HepG2 (cell line): ENCODE data around the gene ADGRD1. TPM values are rescaled to one million over a fixed set of nuclear protein-coding genes. Genes with fewer than 3 reads are reported as not detected.

ENCODE experiments used
- ATAC-seq: fragments of 200-7000 bp; cut with Tn5 transposase; 3 replicates; pipeline ENCODE4 v1.9.1; 2020; ENCODE audit warnings: mild to moderate bottlenecking, moderate library complexity
- BruUV-seq: library from RNA; stranded (reverse); fragments of 400-500 nt; replicated peaks from 2 replicates; lab custom pipeline; 2021; lab: Mats Ljungman, UMichigan
- CTCF ChIA-PET: fragments of 300-600 bp; formaldehyde crosslinking; extraction: SDS; loops from one replicate; lab custom pipeline; 2021; ENCODE audit warnings: low total read pairs, inconsistent platforms, low intra/inter-chr PET ratio; lab: Yijun Ruan, JAX
- POLR2A ChIA-PET: fragments of 350-600 bp; sonication (Branson Sonifier 250); formaldehyde crosslinking; loops from one replicate; lab custom pipeline; 2020; ENCODE audit warnings: antibody characterized with exemption, inconsistent platforms; lab: Yijun Ruan, JAX
- DNase-seq: peaks from one replicate; pipeline ENCODE4 v3.0.0-alpha.2; 2015; ENCODE audit warnings: low spot score
- FAIRE-seq: peaks from 3 replicates; lab custom pipeline; 2011; peaks lifted over from hg19 to GRCh38; lab: Jason Lieb, UNC
- H2AFZ ChIP-seq: one replicate; pipeline ENCODE4 v1.6.1; 2011; ENCODE audit warnings: low read length, inconsistent platforms
- H3K27ac ChIP-seq: fragments of 300-600 bp; 3 replicates; pipeline ENCODE4 v1.8.0; 2011; ENCODE audit warnings: mixed run types, mild to moderate bottlenecking, mixed read lengths, low read length, inconsistent platforms; ENCODE audit not compliant: insufficient read depth; ENCODE audit errors: extremely low read length
- H3K27me3 ChIP-seq, 2 experiments: fragments of 200-600 bp in 1 of 2; 2 replicates in 1 of 2; 3 replicates in 1 of 2; pipeline versions ENCODE4 v1.6.0 to v1.8.0; 2011; ENCODE audit warnings: low read length in 2 of 2, mild to moderate bottlenecking in 2 of 2, moderate library complexity in 2 of 2, inconsistent platforms in 1 of 2; ENCODE audit not compliant: insufficient read depth in 2 of 2, control insufficient read depth in 1 of 2
- H3K36me3 ChIP-seq, 2 experiments: fragments of 200-600 bp in 1 of 2; replicated peaks in 1 of 2; 2 replicates in 1 of 2; 3 replicates in 1 of 2; pipeline versions ENCODE4 v1.5.1 to v1.8.0; 2011; ENCODE audit warnings: low read length in 2 of 2, inconsistent platforms in 1 of 2; ENCODE audit not compliant: insufficient read depth in 2 of 2, control insufficient read depth in 1 of 2
- H3K4me1 ChIP-seq: 2 replicates; pipeline ENCODE4 v1.5.1; 2012; ENCODE audit warnings: low read length, inconsistent platforms; ENCODE audit not compliant: insufficient read depth
- H3K4me2 ChIP-seq: 2 replicates; pipeline ENCODE4 v1.6.0; 2011; ENCODE audit warnings: low read depth, low read length, inconsistent platforms
- H3K4me3 ChIP-seq, 3 experiments: fragments of 200-600 bp in 1 of 3; sonication (generic), shearing (Covaris generic) in 1 of 3; replicated peaks in 1 of 3; 2 replicates each; pipeline ENCODE4 v1.5.1; 2011 to 2016; ENCODE audit warnings: low read length in 3 of 3, inconsistent platforms in 2 of 3, low read depth in 2 of 3, mild to moderate bottlenecking in 2 of 3, control low read depth in 1 of 3, mixed read lengths in 1 of 3; ENCODE audit not compliant: insufficient read depth in 1 of 3
- H3K79me2 ChIP-seq: one replicate; pipeline ENCODE4 v1.6.1; 2011; ENCODE audit warnings: low read length, inconsistent platforms; ENCODE audit not compliant: insufficient read depth
- H3K9ac ChIP-seq: 2 replicates; pipeline ENCODE4 v1.6.0; 2011; ENCODE audit warnings: mild to moderate bottlenecking, low read depth, low read length, inconsistent platforms; ENCODE audit not compliant: insufficient read depth
- H3K9me3 ChIP-seq: 2 replicates; pipeline ENCODE4 v1.5.1; 2012; ENCODE audit warnings: mild to moderate bottlenecking, low read length
- H4K20me1 ChIP-seq: 2 replicates; pipeline ENCODE4 v1.6.0; 2011; ENCODE audit warnings: inconsistent platforms, mild to moderate bottlenecking, low read length, moderate library complexity; ENCODE audit not compliant: insufficient read depth
- ADNP ChIP-seq: sonication (generic); formaldehyde crosslinking; IDR thresholded peaks from 2 replicates; pipeline ENCODE4 v1.4.0; 2020; ENCODE audit warnings: missing genetic modification reagents
- ESRRA ChIP-seq: sonication (generic); formaldehyde crosslinking; IDR thresholded peaks from 2 replicates; pipeline ENCODE4 v1.5.1; 2020; ENCODE audit warnings: mild to moderate bottlenecking, low read depth, missing genetic modification reagents
- IRF1 ChIP-seq: sonication (generic); formaldehyde crosslinking; IDR thresholded peaks from 2 replicates; pipeline ENCODE4 v1.4.0; 2020; ENCODE audit warnings: low read depth, mild to moderate bottlenecking, missing genetic modification reagents
- MATR3 ChIP-seq: sonication (generic); formaldehyde crosslinking; IDR thresholded peaks from 2 replicates; pipeline ENCODE4 v1.4.0; 2020; ENCODE audit warnings: missing genetic modification reagents
- NAIF1 ChIP-seq: sonication (generic); formaldehyde crosslinking; IDR thresholded peaks from 2 replicates; pipeline ENCODE4 v1.5.0; 2020; ENCODE audit warnings: mild to moderate bottlenecking, missing genetic modification reagents, borderline replicate concordance
- POLR2G ChIP-seq: fragments of 200-400 bp; formaldehyde crosslinking; IDR thresholded peaks from 2 replicates; pipeline ENCODE4 v1.6.1; 2018; ENCODE audit warnings: mild to moderate bottlenecking, low read depth, low read length, moderate library complexity
- SOX6 ChIP-seq, 2 experiments: fragments of 450-650 bp in 1 of 2; sonication (generic) in 1 of 2; formaldehyde crosslinking in 1 of 2; IDR thresholded peaks; 2 replicates each; pipeline versions ENCODE4 v1.4.0 to v1.6.1; 2017 to 2020; ENCODE audit warnings: antibody characterized with exemption in 1 of 2, mild to moderate bottlenecking in 1 of 2, missing genetic modification reagents in 1 of 2
- ZNF251 ChIP-seq: sonication (generic); formaldehyde crosslinking; IDR thresholded peaks from 2 replicates; pipeline ENCODE4 v1.9.0; 2021; ENCODE audit warnings: mild to moderate bottlenecking, missing genetic modification reagents
- ZNF646 ChIP-seq: sonication (generic); formaldehyde crosslinking; IDR thresholded peaks from 2 replicates; pipeline ENCODE4 v1.9.0; 2021; ENCODE audit warnings: mild to moderate bottlenecking, missing genetic modification reagents
- WGBS: methylation state at CpG from one replicate; pipeline ENCODE4 v1.1.6; 2017; ENCODE audit warnings: low lambda C conversion rate; 5-methylcytosine and 5-hydroxymethylcytosine counted together
- in situ Hi-C: cut with HindIII; loops from 2 replicates; pipeline ENCODE4 v1.10.0; 2017; ENCODE audit warnings: low pct_unique_long_range_greater_than_20kb; ENCODE audit not compliant: extremely low pct_ligation_motif_present
- intact Hi-C: fragments of 100-400 bp; cut with micrococcal nuclease; formaldehyde crosslinking; loops from one replicate; pipeline ENCODE4 v1.10.0; 2022; ENCODE audit not compliant: unreplicated experiment
- polyA plus RNA-seq, 8 experiments: library from polyadenylated mRNA; depleted of rRNA in 3 of 8; stranded (reverse) in 7 of 8; unstranded in 1 of 8; fragments of >200 nt; fragmentation: Illumina TruSeq in 4 of 8; extraction: Trizol in 4 of 8; gene quantifications; 2 replicates each; pipeline versions ENCODE4 v1.2.1 to v1.2.3, GENCODE V29; 2011 to 2016; ENCODE audit warnings: low read depth in 4 of 8, missing spikeins in 1 of 8, mixed read lengths in 1 of 8; ENCODE audit not compliant: insufficient read depth in 1 of 8
- total RNA-seq, 5 experiments: library from RNA; depleted of rRNA; stranded (reverse); fragments of >200 nt; fragmentation: Illumina TruSeq; extraction: Trizol; gene quantifications; 2 replicates each; pipeline ENCODE4 v1.2.3, GENCODE V29; 2016; ENCODE audit warnings: low read depth in 1 of 5
- TF ChIP-seq, protein P1 (sequence below): sonication (generic); formaldehyde crosslinking; IDR thresholded peaks from 2 replicates; pipeline ENCODE4 v1.8.0; 2022; ENCODE audit warnings: missing genetic modification reagents, mild to moderate bottlenecking, borderline replicate concordance

The ADGRD1 gene
- total and polyA plus RNA-seq, 2 of the 13 experiments (the other 11 are each of a cell fraction or from before 2014, with no cell fraction given): 0.46 to 12.4 TPM

- in situ Hi-C loops: no loop called here
- CTCF ChIA-PET: no interaction called here
- H3K4me1 ChIP-seq: peaks cover 32% of the 10 kb centered on the region
These were observed 67.4 kb downstream of the ADGRD1 start for GRCh38 chr12:131021154-131021541.

More at GRCh38 chr12:131021154-131021541, 67.4 kb downstream of the ADGRD1 start:
- Histone ChIP-seq H3K4me3 (no peak overlapping the region), H2AFZ (no peak overlapping the region), H3K4me2 (no peak overlapping the region), H3K9me3 (no peaks in the 10 kb centered on the region), H3K27me3 (peaks cover 0 to 1% of the 10 kb centered on the region in 2 experiments; a peak in 1 of 5 replicates), H4K20me1 (no peaks in the 10 kb centered on the region), H3K36me3 (peaks cover 0 to 3% of the 10 kb centered on the region in 2 experiments; a peak in 1 of 5 replicates), H3K9ac (no peak overlapping the region), H3K79me2 (no peaks in the 10 kb centered on the region), H3K27ac (no peak overlapping the region)
- intact Hi-C loops: no loop called here
- POLR2A ChIA-PET: no interaction called here
- no peak for FAIRE-seq
- 88% methylated on average over 20 of the region's 20 CpGs for WGBS
- BruUV-seq: no TSS peak
- TF ChIP-seq MATR3 (CRISPR knock-in tag): no peak
- TF ChIP-seq POLR2G: no peak
- TF ChIP-seq IRF1 (CRISPR knock-in tag): no peak
- no peak for TF ChIP-seq ZNF251
- no peak for TF ChIP-seq ZNF646 (CRISPR knock-in tag)
- TF ChIP-seq, protein P1, sequence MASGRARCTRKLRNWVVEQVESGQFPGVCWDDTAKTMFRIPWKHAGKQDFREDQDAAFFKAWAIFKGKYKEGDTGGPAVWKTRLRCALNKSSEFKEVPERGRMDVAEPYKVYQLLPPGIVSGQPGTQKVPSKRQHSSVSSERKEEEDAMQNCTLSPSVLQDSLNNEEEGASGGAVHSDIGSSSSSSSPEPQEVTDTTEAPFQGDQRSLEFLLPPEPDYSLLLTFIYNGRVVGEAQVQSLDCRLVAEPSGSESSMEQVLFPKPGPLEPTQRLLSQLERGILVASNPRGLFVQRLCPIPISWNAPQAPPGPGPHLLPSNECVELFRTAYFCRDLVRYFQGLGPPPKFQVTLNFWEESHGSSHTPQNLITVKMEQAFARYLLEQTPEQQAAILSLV (CRISPR knock-in tag): no peak
- TF ChIP-seq ADNP (CRISPR knock-in tag): no peak
- no peak for TF ChIP-seq SOX6 (IDR thresholded peaks at IDR 0.05)
- TF ChIP-seq SOX6 (CRISPR knock-in tag; IDR thresholded peaks at IDR 0.05): no peak
- no peak for TF ChIP-seq NAIF1
- TF ChIP-seq ESRRA (CRISPR knock-in tag): no peak
- DNase-seq: no peak
- no peak for ATAC-seq
